Ishikawa (cell line): Measurements from ENCODE around the gene MRRF.

Experiments used
- CEBPB ChIP-seq: IDR thresholded peaks from 2 replicates; pipeline ENCODE4 v1.6.1; 2012
- CREB1 ChIP-seq: IDR thresholded peaks from 2 replicates; pipeline ENCODE4 v1.6.1; 2012; ENCODE audit warnings: low read depth
- EGR1 ChIP-seq: IDR thresholded peaks from 2 replicates; pipeline ENCODE4 v1.6.1; 2012
- EP300 ChIP-seq: IDR thresholded peaks from 2 replicates; pipeline ENCODE4 v1.6.1; 2012; ENCODE audit warnings: borderline replicate concordance
- FOXM1 ChIP-seq: IDR thresholded peaks from 2 replicates; pipeline ENCODE4 v1.6.1; 2012; ENCODE audit warnings: low read depth, borderline replicate concordance
- MAX ChIP-seq: IDR thresholded peaks from 2 replicates; pipeline ENCODE4 v1.6.1; 2012
- NFIC ChIP-seq: IDR thresholded peaks from 2 replicates; pipeline ENCODE4 v1.6.1; 2012
- RAD21 ChIP-seq: IDR thresholded peaks from 2 replicates; pipeline ENCODE4 v1.6.1; 2012; ENCODE audit warnings: low read depth
- REST ChIP-seq: IDR thresholded peaks from 2 replicates; pipeline ENCODE4 v1.6.1; 2012; ENCODE audit warnings: low read depth, mild to moderate bottlenecking
- TAF1 ChIP-seq: IDR thresholded peaks from 2 replicates; pipeline ENCODE4 v1.6.1; 2012; ENCODE audit warnings: low read depth, mild to moderate bottlenecking
- TCF12 ChIP-seq: IDR thresholded peaks from 2 replicates; pipeline ENCODE4 v1.6.1; 2012; ENCODE audit warnings: low read depth
- TEAD4 ChIP-seq: IDR thresholded peaks from 2 replicates; pipeline ENCODE4 v1.6.1; 2012
- USF1 ChIP-seq: IDR thresholded peaks from 2 replicates; pipeline ENCODE4 v1.6.1; 2012
- YY1 ChIP-seq: IDR thresholded peaks from 2 replicates; pipeline ENCODE4 v1.6.1; 2012; ENCODE audit warnings: low read depth
- ZBTB7A ChIP-seq: IDR thresholded peaks from 2 replicates; pipeline ENCODE4 v1.6.1; 2012; ENCODE audit warnings: low read depth

MRRF gene

GRCh38 chr9:122225312-122226141 is 39.2 kb upstream of the MRRF start:
- TF ChIP-seq ZBTB7A: no peak
- TF ChIP-seq EP300: no peak
- TF ChIP-seq EGR1: no peak
- TF ChIP-seq RAD21: no peak
- TF ChIP-seq TCF12: no peak
- TF ChIP-seq NFIC: no peak
- TF ChIP-seq FOXM1: no peak
- no peak for TF ChIP-seq CEBPB
- no peak for TF ChIP-seq TAF1

- TF ChIP-seq EP300 (no peak), TCF12 (no peak), ZBTB7A (no peak)
These were observed 38.4 kb upstream of the MRRF start for GRCh38 chr9:122226142-122226757.

GRCh38 chr9:122226758-122227574 is 37.7 kb upstream of the MRRF start:
- no peak for TF ChIP-seq EGR1

- TF ChIP-seq FOXM1 (no peak), EP300 (no peak), TEAD4 (no peak), TAF1 (no peak), RAD21 (no peak), YY1 (no peak), CEBPB (no peak)
These were observed 37.1 kb upstream of the MRRF start for GRCh38 chr9:122227575-122227900.

GRCh38 chr9:122228191-122228567 is 36.5 kb upstream of the MRRF start:
- no peak for TF ChIP-seq FOXM1
- no peak for TF ChIP-seq TEAD4
- TF ChIP-seq USF1: no peak
- TF ChIP-seq YY1: no peak
- no peak for TF ChIP-seq RAD21
- TF ChIP-seq EGR1: no peak
- no peak for TF ChIP-seq ZBTB7A
- TF ChIP-seq REST: no peak
- TF ChIP-seq MAX: no peak
- TF ChIP-seq EP300: no peak
- TF ChIP-seq TAF1: no peak
- no peak for TF ChIP-seq TCF12
- TF ChIP-seq CREB1: no peak
- no peak for TF ChIP-seq CEBPB
- no peak for TF ChIP-seq NFIC

- TF ChIP-seq TCF12: no peak; the same call in 1 of the 2 replicates
- TF ChIP-seq ZBTB7A: no peak
- no peak for TF ChIP-seq USF1
These were observed 35.9 kb upstream of the MRRF start, which contains the start of gene LHX6 for GRCh38 chr9:122228568-122229484. LHX6 (minus strand) TSS chr9:122228957; CDS start chr9:122228740, 217 bp downstream.

GRCh38 chr9:122229485-122229837 is 35.2 kb upstream of the MRRF start:
- TF ChIP-seq NFIC (no peak), EP300 (no peak), EGR1 (no peak), CEBPB (no peak), FOXM1 (no peak), TAF1 (no peak), ZBTB7A (no peak), TEAD4 (no peak), YY1 (no peak), RAD21 (no peak), MAX (no peak), TCF12 (no peak), REST (no peak), USF1 (no peak), CREB1 (no peak)
